GM12892 (cell line): Measurements from ENCODE around the gene DHCR24.

Experiments used
- POLR2A ChIP-seq: IDR thresholded peaks from 2 replicates; pipeline ENCODE4 v1.6.1; 2011; ENCODE audit warnings: low read depth, low read length, control low read depth
- POLR2AphosphoS5 ChIP-seq: IDR thresholded peaks from 2 replicates; pipeline ENCODE4 v1.6.1; 2011; ENCODE audit warnings: low read depth, low read length, control low read depth
- TAF1 ChIP-seq: IDR thresholded peaks from 2 replicates; pipeline ENCODE4 v1.6.1; 2011; ENCODE audit warnings: low read depth, mild to moderate bottlenecking, control low read depth, low read length, borderline replicate concordance

DNA sequence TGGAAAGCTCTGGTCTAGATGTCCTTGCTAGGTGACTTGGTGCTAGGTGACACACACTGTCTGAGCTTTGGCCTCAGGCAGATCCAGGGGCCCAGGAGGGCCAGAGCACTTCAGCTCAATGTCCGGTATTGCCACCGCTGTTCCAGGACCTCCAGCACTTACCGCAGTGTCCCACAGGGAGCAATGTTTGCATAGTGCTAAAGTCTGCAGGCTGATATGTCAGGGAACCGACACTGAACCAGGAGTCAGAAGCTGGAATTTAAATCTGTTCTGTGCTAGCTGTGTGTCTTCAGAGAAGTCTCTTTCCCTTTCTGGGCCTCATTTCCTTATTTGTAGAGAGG is 19.3 kb downstream of the DHCR24 start:
- TF ChIP-seq POLR2A: no peak
- no peak for TF ChIP-seq POLR2AphosphoS5
- TF ChIP-seq TAF1: no peak
